ENCODE data around the gene UNKL.

Gene UNKL

GRCh38 chr16:1430759-1431496, 16.4 kb upstream of the UNKL start, which contains the start of gene PERCC1:
Gene PERCC1 (plus strand): TSS chr16:1431078. CDS start chr16:1432594, 1,516 bp downstream.
- peak; percentile 30 for FAIRE-seq

DNA sequence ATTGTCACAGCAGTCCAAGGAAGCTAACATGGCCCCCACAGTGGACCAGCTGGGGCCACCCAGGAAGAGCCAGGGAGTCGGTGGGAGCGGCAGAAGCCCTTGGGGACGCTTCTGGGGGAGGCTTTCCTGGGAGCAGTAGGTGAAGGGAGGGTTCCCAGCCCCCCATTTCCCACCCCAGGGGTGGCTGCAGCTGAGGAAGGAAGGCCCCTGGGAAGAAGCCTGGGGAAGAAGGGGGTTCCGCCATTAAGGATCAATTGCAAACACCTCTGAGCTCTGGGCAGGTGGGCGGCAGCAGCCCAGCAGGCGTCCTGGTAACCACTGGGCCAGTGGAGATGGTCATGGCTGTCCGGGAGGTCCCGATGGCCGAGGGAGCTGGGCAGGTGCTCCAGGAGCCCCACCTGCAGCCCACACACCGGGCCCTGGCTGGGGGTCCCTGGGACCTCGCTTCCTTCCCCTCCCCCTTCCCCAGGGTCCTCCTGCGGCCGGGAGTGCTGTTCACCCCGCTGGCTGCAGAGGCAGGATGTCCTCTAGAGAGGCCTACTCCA, 15.8 kb upstream of the UNKL start:
- FAIRE-seq = no peak

DNA sequence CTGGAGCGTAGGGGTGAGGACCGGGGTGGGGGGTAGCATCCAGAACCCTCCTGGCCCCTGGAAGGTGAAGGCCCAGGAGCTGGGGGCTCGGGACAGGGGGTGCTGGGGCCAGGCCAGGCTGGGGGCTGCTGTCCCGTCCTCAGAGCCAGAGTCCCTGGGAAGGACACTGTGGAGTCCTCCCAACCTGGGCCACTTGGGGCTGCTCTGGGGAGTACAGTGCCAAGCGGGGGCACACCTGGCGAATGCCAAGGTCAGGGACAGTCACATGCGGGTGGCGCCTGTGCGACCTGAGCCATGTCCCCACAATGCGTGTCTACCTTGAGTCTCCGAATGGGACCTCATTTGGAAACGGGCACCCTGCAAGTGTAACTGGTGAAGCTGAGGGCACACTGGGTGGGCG, 15.1 kb upstream of the UNKL start:
- FAIRE-seq = no peak

DNA sequence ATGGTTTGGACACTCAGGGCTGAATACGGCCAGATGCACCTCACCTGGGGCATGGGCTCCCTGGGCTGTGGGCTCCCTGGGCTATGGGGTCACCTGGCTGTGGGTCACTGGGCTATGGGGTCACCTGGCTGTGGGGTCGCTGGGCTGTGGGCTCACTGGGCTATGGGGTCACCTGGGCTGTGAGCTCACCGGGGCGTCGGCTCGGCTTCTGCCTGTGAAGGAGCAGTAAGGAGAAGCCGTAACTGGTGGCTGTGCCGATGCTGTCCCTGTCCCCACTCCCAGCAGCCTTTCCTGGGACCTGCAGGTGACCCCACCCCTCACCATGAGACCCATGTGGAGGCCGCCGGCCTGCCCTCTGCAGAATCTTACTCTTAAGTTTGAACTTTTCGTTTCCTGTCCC, 14.5 kb upstream of the UNKL start:
- FAIRE-seq = no peak

DNA sequence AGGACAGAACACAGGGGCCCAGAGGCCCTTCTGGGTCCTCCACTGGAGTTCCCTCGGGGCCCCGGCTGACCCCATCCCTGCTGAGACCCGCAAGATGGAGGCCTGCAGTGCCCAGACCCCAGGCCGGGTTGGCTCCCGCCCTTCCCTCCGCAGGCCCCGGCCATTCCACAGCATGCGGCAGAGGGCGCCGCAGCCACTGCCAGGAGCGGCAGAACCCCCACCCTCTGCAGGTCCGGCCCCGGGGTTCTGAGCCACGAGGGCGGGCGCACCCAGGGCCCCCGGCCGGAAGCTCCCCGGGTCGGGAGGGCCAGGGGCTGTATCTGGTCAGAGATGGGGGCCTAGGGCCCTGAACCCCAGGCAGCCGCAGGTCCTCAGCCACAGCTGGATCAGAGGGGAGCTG, 14.0 kb upstream of the UNKL start:
- FAIRE-seq = no peak

- no peak for FAIRE-seq
These were observed 13.3 kb upstream of the UNKL start for GRCh38 chr16:1427473-1428461.

DNA sequence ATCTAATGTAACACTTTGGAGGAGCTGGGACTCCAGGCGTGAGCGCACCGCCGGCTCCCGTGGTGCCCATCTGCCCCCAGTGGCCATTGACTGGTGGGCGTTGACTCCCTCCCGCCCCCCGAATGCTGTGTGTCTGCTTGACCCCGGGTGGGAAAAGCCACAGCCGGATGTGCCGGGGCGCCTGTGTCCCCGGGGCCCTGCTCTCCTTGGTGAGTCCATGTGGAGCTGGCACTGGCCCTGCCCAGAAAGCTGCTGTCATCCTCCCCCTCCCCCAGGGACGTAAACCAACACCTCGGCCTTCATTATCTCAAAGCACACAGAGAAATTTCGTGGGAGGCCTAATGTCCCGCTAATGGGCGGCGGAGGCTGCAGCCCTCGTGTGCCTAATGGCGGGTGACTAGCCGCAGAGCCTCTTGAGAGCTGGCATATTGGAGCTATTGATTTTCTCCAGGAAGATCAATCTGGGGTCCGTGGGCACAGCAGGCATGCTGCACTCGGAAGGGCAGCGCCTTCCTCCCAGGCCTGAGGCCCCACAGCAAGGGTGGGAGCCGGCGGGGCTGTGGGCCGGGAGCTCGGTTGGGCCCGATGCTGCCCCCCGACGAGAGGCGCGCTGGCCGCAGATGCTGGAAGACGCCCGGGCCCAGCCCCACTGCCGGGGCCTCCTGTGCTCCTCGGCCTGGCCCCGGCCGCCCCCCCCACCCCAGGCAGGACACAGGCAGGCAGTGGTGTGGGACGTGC, 12.4 kb upstream of the UNKL start:
- no peak for FAIRE-seq

GRCh38 chr16:1425616-1426370, 11.3 kb upstream of the UNKL start:
- FAIRE-seq = no peak

DNA sequence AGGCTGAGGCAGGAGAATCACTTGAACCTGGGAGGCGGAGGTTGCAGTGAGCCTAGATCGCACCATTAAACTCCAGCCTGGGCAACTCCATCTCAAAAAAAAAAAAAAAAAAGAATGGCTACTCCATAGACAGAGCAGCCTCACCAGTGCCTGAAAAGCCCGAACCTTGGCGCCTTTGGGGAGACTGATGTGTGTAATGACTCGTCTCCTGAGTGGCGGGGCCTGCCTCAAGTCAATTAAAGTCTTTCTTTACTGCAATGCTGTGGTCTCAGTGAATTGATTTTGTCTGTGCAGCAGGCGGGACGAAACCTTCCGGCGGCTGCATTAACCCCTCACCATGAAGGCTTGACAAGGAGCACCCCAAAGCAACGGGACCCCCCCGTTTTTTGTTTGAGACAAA, 9.5 kb upstream of the UNKL start:
- no peak for FAIRE-seq

DNA sequence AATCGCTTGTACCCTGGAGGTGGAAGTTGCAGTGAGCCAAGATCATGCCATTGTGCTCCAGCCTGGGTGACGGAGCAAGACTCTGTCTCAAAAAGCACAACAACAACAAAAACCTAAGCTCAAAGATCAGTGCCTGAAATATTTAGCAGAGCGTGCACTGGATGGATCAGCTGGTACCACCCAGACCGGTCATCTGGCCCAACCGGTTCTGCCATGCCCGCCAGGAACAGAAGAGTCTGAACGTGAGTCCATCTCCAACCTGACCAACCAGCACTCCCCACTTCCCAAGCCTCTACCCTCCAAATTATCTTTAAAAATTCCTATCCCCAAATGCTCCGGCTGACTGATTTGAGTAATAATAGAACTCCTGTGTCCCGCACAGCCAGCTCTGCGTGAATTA, 7.6 kb upstream of the UNKL start:
- FAIRE-seq = no peak

GRCh38 chr16:1420111-1420539, 5.6 kb upstream of the UNKL start:
- FAIRE-seq = no peak

DNA sequence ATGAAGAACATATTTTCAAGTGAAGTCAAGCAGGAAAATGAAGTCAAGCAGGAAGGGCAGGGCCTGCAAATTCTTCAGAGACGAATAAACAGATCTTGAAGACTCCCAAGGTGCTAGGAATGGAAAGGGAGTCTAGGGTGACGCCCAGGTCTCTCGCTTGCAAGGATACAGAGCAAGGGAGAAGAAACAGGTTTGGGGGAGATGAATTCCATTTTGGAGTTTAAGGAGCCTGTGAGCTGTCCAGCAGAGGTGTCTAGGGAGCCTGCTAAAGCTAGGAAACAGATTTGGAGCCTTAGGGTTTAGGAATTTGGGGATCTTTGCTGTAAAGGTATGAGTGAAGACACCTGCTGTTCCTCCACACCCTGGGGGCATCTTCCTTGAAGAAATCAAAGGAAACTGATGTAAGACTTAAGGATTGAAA, 2.0 kb upstream of the UNKL start:
- FAIRE-seq = no peak

- FAIRE-seq = no peak
These were observed 596 bp downstream of the UNKL start for GRCh38 chr16:1413684-1414531.

GRCh38 chr16:1412847-1413246, 1.7 kb downstream of the UNKL start:
- FAIRE-seq = no peak

- no peak for FAIRE-seq
These were observed 6.2 kb downstream of the UNKL start for GRCh38 chr16:1408171-1408837.

DNA sequence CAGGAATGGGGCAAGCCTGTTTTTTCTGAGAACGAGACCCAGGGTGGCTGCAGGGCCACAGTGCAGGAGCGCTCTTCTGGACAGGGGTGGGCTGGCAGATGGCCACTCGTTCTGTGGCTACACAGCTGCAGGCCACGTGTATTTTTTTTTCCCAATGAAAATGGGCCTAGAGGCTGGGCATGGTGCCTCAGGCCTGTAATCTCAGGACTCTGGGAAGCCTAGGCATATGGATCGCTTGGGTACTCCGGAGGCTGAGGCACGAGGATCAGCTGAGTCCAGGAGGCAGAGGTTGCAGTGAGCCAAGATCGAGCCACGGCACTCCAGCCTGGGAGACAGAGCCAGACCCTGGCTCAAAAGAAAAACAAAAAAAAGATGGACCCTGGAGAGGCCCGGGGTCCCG, 6.8 kb downstream of the UNKL start:
- FAIRE-seq = no peak

DNA sequence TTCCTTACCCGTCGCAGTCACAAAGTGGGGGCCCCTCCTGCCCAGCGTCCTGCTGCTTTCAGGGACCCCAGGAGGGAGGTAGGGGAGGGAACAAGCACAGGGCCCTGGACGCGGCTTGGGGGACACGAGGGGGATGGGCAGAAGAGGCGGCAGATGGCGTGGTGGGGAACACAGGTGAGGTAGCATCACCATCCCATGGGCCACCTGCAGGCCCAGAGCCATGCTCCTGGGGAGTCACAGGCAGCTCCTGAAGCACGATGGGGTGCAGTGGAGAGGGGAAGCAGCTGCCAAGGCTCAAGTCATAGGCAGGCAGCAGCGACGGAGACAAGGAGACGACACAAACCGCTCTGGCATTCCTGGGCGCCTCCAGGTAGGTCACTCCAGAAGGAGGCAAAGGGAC, 10.8 kb downstream of the UNKL start:
- FAIRE-seq = no peak

GRCh38 chr16:1403036-1403435, 11.5 kb downstream of the UNKL start:
- FAIRE-seq = no peak

DNA sequence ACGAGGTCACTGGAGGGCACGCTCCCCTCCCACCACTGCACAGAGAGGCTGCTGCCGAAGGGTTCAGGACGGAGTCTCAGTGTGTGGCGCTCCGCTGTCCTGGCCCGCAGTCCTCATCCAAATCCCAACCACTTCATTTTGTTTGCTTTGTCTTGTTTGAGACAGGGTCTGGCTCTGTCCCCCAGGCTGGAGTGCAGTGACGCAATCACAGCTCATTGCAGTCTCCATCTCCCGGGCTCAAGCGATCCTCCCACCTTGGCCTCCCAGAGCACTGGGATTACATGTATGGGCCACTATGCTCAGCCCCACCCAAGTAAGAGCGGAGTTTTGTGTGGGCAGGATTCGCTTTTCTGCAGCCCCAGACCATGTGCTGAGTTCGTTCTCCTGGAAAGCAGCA, 12.7 kb downstream of the UNKL start:
- no peak for FAIRE-seq

DNA sequence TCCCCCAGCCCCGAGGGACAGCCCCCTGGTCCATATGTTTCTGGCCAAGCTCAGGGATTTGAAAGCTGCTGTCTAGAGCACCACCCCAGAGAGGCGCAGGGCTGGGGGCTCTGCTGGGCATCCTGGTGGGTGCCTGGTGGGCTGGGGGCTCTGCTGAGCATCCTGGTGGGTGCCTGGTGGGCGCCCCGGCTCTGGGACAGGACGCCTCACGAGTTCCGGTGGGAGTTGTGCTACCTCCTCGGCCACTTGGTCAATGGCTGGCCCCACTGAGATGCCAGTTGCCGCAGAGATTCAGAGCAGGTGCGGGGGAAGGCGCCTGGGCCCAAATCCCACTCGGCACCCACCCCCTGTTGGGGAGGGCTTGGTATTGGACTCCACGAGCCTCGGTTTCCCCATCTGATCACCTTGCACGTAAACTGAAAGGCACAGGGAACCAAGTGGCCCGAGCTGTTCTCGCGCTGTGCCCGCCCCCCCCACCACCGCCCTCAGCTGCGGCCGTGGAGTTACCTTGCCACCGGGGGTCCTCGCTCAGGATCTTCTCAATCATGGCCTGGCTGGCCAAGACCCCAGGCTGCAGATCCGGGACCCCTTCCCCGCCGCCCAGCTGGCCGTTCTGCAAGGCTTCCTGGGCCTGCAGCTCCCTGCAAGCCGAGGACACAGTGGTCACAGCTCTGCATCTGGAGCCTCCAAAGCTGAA, 13.3 kb downstream of the UNKL start:
- no peak for FAIRE-seq
